Stimulated activated naive CD8-positive, alpha-beta T cell treated with anti-CD3 and anti-CD28 coated beads, Interleukin-15, Interleukin-2, amounts not matched to agents 100 U/mL and 50 U/mL, for 24 hours (primary cell): ENCODE results near the gene HOGA1.
"Not testable (repeated sequence)": the region's sequence is repeated elsewhere in the genome, so short reads cannot be mapped to it uniquely, and the experiment has no call there.

Experiments
- ATAC-seq: fragments of 150-1000 bp; cut with Tn5 transposase; one replicate; pipeline ENCODE4 v1.10.0; 2021
- DNase-seq: peaks from one replicate; pipeline ENCODE4 v3.0.0; 2021

HOGA1 gene

GRCh38 chr10:97611473-97611872, 27.3 kb downstream of the HOGA1 start:
- no peak for ATAC-seq

GRCh38 chr10:97612386-97612785, 28.2 kb downstream of the HOGA1 start:
- DNase-seq (no peak), ATAC-seq (no peak)

More at GRCh38 chr10:97611473-97611872, 27.3 kb downstream of the HOGA1 start:
- DNase-seq: no peak

- ATAC-seq (no peak), DNase-seq (no peak)
These were observed 34.1 kb downstream of the HOGA1 start for GRCh38 chr10:97618285-97618684.

- DNase-seq: no peak
- no peak for ATAC-seq
These were observed 34.5 kb downstream of the HOGA1 start for GRCh38 chr10:97618733-97619132.

GRCh38 chr10:97623277-97623676, 39.1 kb downstream of the HOGA1 start:
- no peak for DNase-seq

DNA sequence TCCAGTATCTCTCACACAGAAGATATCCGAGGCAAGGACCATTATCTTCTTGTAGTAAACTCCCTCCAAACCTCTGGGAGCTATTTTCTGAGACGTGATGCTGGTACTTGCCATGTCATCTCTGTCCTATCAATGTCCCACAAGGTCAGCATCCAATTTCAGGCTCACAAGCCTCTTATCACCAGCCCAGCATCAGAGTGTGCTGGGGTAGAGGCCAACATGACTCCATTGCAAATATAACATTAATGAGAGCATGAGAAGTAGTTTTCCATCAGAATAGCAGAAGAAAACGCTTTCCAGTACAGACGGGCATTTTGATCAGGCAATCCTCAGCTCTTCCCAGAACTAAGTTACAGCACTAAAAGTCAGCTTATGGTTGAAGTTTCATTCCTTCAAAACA, 43.5 kb downstream of the HOGA1 start:
- no peak for ATAC-seq
- no peak for DNase-seq

More at GRCh38 chr10:97623277-97623676, 39.1 kb downstream of the HOGA1 start:
- no peak for ATAC-seq

DNA sequence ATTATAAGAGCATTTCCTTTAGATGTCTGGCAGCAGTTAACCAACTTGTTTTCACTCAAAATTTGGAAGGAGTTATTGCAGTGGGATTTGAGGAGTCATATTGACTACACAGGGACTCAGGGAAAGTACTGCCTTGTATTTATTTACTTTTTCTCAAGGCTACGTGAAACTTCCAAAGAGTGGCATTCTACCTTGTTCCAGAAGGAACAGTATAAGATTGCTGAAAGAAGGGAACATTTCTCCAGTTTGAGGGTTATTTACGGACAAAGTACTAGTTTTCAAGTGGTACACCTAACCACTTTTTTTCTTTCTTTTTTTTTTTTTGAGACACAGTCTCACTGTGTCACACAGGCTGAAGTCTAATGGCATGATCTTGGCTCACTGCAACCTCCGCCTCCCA, 44.0 kb downstream of the HOGA1 start:
- ATAC-seq: no peak
- no peak for DNase-seq

- ATAC-seq (no peak), DNase-seq (no peak)
These were observed 45.1 kb downstream of the HOGA1 start for GRCh38 chr10:97629289-97629688.

DNA sequence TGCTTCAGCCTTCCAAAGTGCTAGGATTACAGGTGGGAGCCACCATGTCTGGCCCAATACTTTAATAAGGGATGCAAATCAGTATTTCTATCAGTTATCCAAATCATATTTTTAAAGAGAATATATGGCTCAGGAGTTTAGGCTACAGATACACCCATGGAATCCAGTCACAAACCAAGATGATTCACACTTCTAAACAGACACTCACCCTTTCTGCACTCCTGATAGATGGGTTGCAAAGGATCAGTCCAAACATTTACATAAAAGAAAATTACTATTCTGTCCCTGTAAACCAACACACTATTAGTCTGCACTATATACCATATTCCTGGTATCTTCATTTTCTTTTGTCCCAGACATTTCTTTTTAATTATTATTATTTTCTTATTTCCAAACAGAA, 46.9 kb downstream of the HOGA1 start:
- DNase-seq (no peak), ATAC-seq (no peak)

- peak; percentile 98 for ATAC-seq
These were observed 49.0 kb downstream of the HOGA1 start, which contains the start of gene MORN4 for GRCh38 chr10:97632949-97633884. TSS of gene MORN4 (minus strand) at chr10:97633500. CDS start at chr10:97619653, 13,847 bp downstream.

GRCh38 chr10:97633921-97634320, 49.7 kb downstream of the HOGA1 start:
- DNase-seq (peak; percentile 14), ATAC-seq (peak; percentile 38)

More at GRCh38 chr10:97632949-97633884, 49.0 kb downstream of the HOGA1 start, which contains the start of gene MORN4:
- DNase-seq: peak; percentile 92

DNA sequence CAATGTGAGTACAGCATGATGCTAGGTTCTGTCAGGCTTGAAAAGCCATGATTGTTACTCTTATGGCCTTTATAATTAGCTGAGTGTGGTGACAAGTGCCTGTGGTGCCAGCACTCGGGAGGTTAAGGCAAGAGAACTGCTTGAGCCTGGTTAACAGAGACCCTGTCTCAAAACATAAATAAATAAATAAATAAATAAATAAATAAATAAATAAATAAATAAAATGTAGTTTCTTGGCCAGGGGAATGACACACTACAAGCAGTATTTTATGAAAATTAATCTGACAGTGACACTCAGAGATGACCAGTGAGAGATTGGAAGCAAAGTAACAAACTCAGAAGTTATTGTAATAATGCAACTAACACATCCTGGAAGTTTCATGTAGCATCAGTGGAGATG, 51.4 kb downstream of the HOGA1 start:
- no peak for DNase-seq
- no peak for ATAC-seq

GRCh38 chr10:97639090-97639489, 54.9 kb downstream of the HOGA1 start:
- DNase-seq, ATAC-seq: not testable (repeated sequence)

- peak; percentile 100 for ATAC-seq
- peak; percentile 99 for DNase-seq
These were observed 56.1 kb downstream of the HOGA1 start, which contains the start of gene PI4K2A for GRCh38 chr10:97640174-97640867. TSS of gene PI4K2A (plus strand) at chr10:97640671. CDS start at chr10:97640743, 72 bp downstream.

DNA sequence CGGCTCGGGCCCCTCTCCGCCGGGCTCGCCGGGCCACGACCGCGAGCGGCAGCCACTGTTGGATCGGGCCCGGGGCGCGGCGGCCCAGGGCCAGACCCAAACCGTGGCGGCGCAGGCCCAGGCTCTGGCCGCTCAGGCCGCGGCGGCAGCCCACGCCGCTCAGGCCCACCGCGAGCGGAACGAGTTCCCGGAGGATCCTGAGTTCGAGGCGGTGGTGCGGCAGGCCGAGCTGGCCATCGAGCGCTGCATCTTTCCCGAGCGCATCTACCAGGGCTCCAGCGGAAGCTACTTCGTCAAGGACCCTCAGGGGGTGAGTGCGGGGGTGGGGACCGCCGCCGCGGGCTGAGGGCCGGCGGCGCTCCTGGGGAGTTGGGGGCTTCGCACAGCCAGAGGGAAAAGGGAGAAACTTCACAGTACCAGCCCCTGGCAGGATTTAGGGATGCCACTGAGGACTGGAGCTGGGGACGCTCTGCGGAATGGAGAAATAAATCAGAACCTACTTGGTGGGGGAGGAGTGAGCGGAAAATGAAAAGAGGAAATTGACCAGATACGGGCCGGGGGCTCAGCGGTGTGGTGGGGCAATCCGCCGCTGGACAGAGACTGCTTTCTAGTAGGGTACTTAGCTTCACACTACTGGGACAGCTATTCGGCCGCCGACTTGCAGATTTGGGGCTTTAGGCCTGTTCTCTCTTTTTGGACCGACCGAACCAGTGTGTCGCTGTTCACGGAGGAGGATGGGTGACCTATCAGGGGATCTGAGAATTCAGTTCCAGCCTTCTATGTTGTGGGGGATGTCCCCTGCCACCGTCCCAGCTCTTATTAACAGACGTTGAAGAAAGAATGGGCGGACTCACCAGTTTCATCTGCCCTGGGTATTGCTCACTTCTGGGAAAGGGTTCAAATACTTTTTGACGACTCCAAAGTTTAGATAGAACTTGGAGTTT, 57.0 kb downstream of the HOGA1 start:
- ATAC-seq: no peak
- DNase-seq: peak; percentile 34

GRCh38 chr10:97642471-97643159, 58.4 kb downstream of the HOGA1 start:
- DNase-seq, ATAC-seq: not testable (repeated sequence)

DNA sequence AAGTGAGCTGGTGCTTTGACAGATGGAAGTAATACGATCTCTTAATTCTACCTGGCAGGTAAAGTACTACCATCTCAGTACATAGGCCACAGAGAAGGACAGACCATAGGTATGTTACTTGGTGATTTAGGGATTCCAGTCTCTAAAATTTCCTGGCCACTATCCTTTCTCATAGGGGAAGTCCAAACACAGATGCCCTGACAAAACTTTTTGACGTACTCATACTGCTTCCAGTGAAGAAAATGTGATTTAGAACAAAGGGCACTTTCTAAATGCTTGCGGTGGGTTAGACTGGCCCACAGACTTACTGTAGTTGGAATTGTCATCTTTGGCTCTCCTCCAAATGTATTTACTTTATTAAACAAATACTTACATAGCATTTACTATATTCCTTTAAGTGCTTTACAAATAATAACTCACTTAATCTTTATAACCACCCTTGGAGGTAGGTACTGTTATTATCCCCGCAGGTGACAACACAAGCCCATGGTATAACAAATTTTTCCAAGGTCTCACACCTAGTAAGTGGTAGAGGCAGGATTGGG, 59.3 kb downstream of the HOGA1 start:
- no peak for ATAC-seq
- DNase-seq: no peak

- DNase-seq (no peak), ATAC-seq (no peak)
These were observed 60.7 kb downstream of the HOGA1 start for GRCh38 chr10:97644936-97645335.

DNA sequence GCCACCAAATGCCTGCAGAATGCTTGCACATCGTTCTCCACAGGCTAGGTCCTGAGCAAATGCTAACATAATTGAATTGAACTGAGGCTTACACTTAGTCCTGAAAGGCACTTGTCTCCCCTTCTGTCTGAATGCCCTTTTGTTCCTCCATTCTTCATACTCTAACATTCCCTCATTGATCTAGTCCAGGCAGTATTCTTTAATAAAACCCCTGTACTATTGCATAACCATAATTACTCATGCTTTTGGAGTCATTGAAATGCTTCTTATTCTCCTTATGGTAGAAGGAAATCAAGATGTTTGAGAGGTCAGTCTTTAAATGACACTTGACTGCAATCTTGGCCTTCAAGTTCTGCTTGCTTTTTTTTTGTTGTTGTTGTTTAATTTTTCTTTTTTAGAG, 63.4 kb downstream of the HOGA1 start:
- no peak for DNase-seq
- no peak for ATAC-seq

DNA sequence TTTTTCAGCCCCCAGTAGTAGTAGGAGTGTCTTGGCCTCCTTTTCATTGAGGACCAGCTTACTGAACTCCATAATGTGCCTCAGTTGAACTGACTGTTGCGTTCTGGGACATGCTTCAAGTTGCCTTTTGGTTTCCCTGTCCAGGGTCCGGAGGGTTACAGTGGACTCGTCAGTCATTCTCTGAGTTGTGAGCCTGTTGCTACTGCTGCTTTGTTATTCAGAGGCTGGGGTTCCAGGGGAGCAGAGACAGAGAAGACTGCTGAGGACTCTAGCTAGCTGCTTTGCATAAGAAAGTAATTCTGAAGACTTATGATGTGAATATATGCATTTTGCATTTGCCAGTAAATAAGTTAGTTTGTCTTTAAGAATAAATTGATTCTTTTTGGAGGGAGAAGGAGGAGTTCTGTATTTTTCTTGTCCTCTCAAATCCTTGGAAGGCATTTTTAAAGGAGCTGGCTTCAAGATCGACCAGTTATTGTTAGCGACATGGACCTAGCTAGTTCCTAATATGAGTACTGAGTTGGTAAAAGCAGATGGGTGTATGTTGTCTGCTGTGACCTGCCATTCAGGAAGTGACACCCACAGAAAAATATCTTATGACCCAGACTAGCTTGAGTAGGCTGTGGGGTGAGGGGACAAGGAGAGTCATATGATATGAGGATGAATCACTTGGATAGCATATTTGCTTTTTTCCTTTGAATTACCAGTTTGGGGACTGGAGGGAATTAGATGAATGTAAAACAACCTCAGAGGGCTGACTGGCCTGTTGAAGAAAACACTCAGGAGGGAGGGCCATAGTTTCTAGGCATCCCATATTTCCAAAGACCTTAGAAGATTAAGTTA, 64.6 kb downstream of the HOGA1 start:
- ATAC-seq: peak; percentile 98
- no peak for DNase-seq
